Measurements from ENCODE around the gene EXOC6B. TPM values are rescaled to one million over a fixed set of nuclear protein-coding genes. Genes with fewer than 3 reads are reported as not detected.

EXOC6B gene
- total RNA-seq, 8 experiments from 2014 or later: 16.7 to 37.4 (median 25.3) TPM

GRCh38 chr2:72710418-72711152, 115.2 kb downstream of the EXOC6B start:
- in situ Hi-C loops (cut with MboI; ENCODE audit: low pct_unique_long_range_greater_than_20kb in 2 of 9, low sequenced_read_pairs in 9 of 9, unreplicated experiment in 9 of 9): no loop called here
- no peak overlapping the region for H3K4me3 ChIP-seq
- WGBS, 10 experiments: 80 to 100% (median 100%) methylated on average over 1 of the region's 1 CpG; no CpG with 5 or more reads in 4 of the 10 experiments
- ATAC-seq (replicated peaks in 6 of 8): no peak
- H3K4me1 ChIP-seq (replicated peaks in 1 of 2): no peaks in the 10 kb centered on the region
- H3K27ac ChIP-seq: no peak overlapping the region

- peak in 3 of 8 experiments; percentile 20 to 76 (median 46) for ATAC-seq (replicated peaks in 6 of 8)
- WGBS, 10 experiments: 0 to 92% (median 0%) methylated on average over 1 of the region's 1 CpG; no CpG with 5 or more reads in 5 of the 10 experiments
- Histone ChIP-seq H3K4me3 (no peak overlapping the region), H3K4me1 (replicated peaks in 1 of 2) (no peaks in the 10 kb centered on the region), H3K27ac (no peak overlapping the region)
- in situ Hi-C loops (cut with MboI; ENCODE audit: low pct_unique_long_range_greater_than_20kb in 2 of 9, low sequenced_read_pairs in 9 of 9, unreplicated experiment in 9 of 9): no loop called here
Observed at GRCh38 chr2:72708236-72708635, 117.6 kb downstream of the EXOC6B start.

GRCh38 chr2:72698300-72698699, 127.5 kb downstream of the EXOC6B start:
- no peak for ATAC-seq (replicated peaks in 6 of 8)
- in situ Hi-C loops (cut with MboI; ENCODE audit: low pct_unique_long_range_greater_than_20kb in 2 of 9, low sequenced_read_pairs in 9 of 9, unreplicated experiment in 9 of 9): no loop called here
- WGBS, 10 experiments: 51 to 100% (median 89%) methylated on average over 1 to 3 of the region's 3 CpGs; no CpG with 5 or more reads in 1 of the 10 experiments

GRCh38 chr2:72696559-72696958, 129.3 kb downstream of the EXOC6B start:
- in situ Hi-C loops (cut with MboI; ENCODE audit: low pct_unique_long_range_greater_than_20kb in 2 of 9, low sequenced_read_pairs in 9 of 9, unreplicated experiment in 9 of 9): no loop called here
- H3K27ac ChIP-seq: no peak overlapping the region
- WGBS, 10 experiments: 80 to 100% (median 100%) methylated on average over 1 to 2 of the region's 2 CpGs; no CpG with 5 or more reads in 2 of the 10 experiments
- H3K4me3 ChIP-seq: no peak overlapping the region
- H3K4me1 ChIP-seq (replicated peaks in 1 of 2): peaks cover 15 to 17% of the 10 kb centered on the region in 2 donors
- no peak for ATAC-seq (replicated peaks in 6 of 8)

More at GRCh38 chr2:72698300-72698699, 127.5 kb downstream of the EXOC6B start:
- Histone ChIP-seq H3K4me3 (no peak overlapping the region), H3K4me1 (replicated peaks in 1 of 2) (peaks cover 15 to 17% of the 10 kb centered on the region in 2 donors), H3K27ac (no peak overlapping the region)

- ATAC-seq (replicated peaks in 6 of 8): no peak
- Histone ChIP-seq H3K4me1 (replicated peaks in 1 of 2) (peaks cover 15 to 17% of the 10 kb centered on the region in 2 donors), H3K27ac (no peak overlapping the region), H3K4me3 (no peak overlapping the region)
- in situ Hi-C loops (cut with MboI; ENCODE audit: low pct_unique_long_range_greater_than_20kb in 2 of 9, low sequenced_read_pairs in 9 of 9, unreplicated experiment in 9 of 9): no loop called here
- whole genome bisulfite sequencing, 10 experiments: 11 to 86% (median 50%) methylated on average over 1 of the region's 1 CpG; no CpG with 5 or more reads in 3 of the 10 experiments
Observed at GRCh38 chr2:72695676-72696075, 130.2 kb downstream of the EXOC6B start.

GRCh38 chr2:72694715-72695496, 130.9 kb downstream of the EXOC6B start:
- in situ Hi-C loops (cut with MboI; ENCODE audit: low pct_unique_long_range_greater_than_20kb in 2 of 9, low sequenced_read_pairs in 9 of 9, unreplicated experiment in 9 of 9): no loop called here
- H3K27ac ChIP-seq: no peak overlapping the region
- H3K4me3 ChIP-seq: no peak overlapping the region
- WGBS, 10 experiments: 10 to 80% (median 37%) methylated on average over 2 to 9 of the region's 9 CpGs
- ATAC-seq (replicated peaks in 6 of 8): peak in 7 of 8 experiments; percentile 25 to 98 (median 91)
- peaks cover 15 to 17% of the 10 kb centered on the region in 2 donors for H3K4me1 ChIP-seq (replicated peaks in 1 of 2)

GRCh38 chr2:72689579-72690195, 136.1 kb downstream of the EXOC6B start:
- 67 to 100% (median 83%) methylated on average over 1 to 5 of the region's 5 CpGs; no CpG with 5 or more reads in 4 of the 10 experiments for WGBS, 10 experiments
- peak in 1 of 8 experiments; percentile 25 for ATAC-seq (replicated peaks in 6 of 8)
- no peak overlapping the region for H3K27ac ChIP-seq

GRCh38 chr2:72685638-72686213, 140.1 kb downstream of the EXOC6B start:
- peaks cover 0 to 5% of the 10 kb centered on the region in 2 donors for H3K4me1 ChIP-seq (replicated peaks in 1 of 2)
- ATAC-seq (replicated peaks in 6 of 8): peak in 2 of 8 experiments; percentile 43 to 80
- WGBS, 10 experiments: 8 to 100% (median 83%) methylated on average over 1 to 3 of the region's 3 CpGs; no CpG with 5 or more reads in 1 of the 10 experiments
- H3K27ac ChIP-seq: no peak overlapping the region
- in situ Hi-C loops (cut with MboI; ENCODE audit: low pct_unique_long_range_greater_than_20kb in 2 of 9, low sequenced_read_pairs in 9 of 9, unreplicated experiment in 9 of 9): no loop called here
- H3K4me3 ChIP-seq: no peak overlapping the region

More at GRCh38 chr2:72689579-72690195, 136.1 kb downstream of the EXOC6B start:
- in situ Hi-C loops (cut with MboI; ENCODE audit: low pct_unique_long_range_greater_than_20kb in 2 of 9, low sequenced_read_pairs in 9 of 9, unreplicated experiment in 9 of 9): no loop called here
- Histone ChIP-seq H3K4me3 (no peak overlapping the region), H3K4me1 (replicated peaks in 1 of 2) (peaks cover 8% of the 10 kb centered on the region in 2 donors)

- no peak for ATAC-seq (replicated peaks in 6 of 8)
- in situ Hi-C loops (cut with MboI; ENCODE audit: low pct_unique_long_range_greater_than_20kb in 2 of 9, low sequenced_read_pairs in 9 of 9, unreplicated experiment in 9 of 9): no loop called here
- no peak overlapping the region for H3K4me3 ChIP-seq
- H3K4me1 ChIP-seq (replicated peaks in 1 of 2): peaks cover 0 to 5% of the 10 kb centered on the region in 2 donors
- no peak overlapping the region for H3K27ac ChIP-seq
Observed at GRCh38 chr2:72682061-72682460, 143.8 kb downstream of the EXOC6B start.

- in situ Hi-C loops (cut with MboI; ENCODE audit: low pct_unique_long_range_greater_than_20kb in 2 of 9, low sequenced_read_pairs in 9 of 9, unreplicated experiment in 9 of 9): no loop called here
- Histone ChIP-seq H3K27ac (no peak overlapping the region), H3K4me3 (no peak overlapping the region), H3K4me1 (replicated peaks in 1 of 2) (peaks cover 0 to 5% of the 10 kb centered on the region in 2 donors)
- 27 to 100% (median 93%) methylated on average over 2 to 3 of the region's 3 CpGs for WGBS, 10 experiments
- ATAC-seq (replicated peaks in 6 of 8): peak in 1 of 8 experiments; percentile 28
Observed at GRCh38 chr2:72681016-72681995, 144.5 kb downstream of the EXOC6B start.

- H3K4me1 ChIP-seq (replicated peaks in 1 of 2): peaks cover 0 to 7% of the 10 kb centered on the region in 2 donors
- H3K27ac ChIP-seq: no peak overlapping the region
- 0 to 100% (median 80%) methylated on average over 1 to 2 of the region's 2 CpGs; no CpG with 5 or more reads in 2 of the 10 experiments for WGBS, 10 experiments
- peak in 2 of 8 experiments; percentile 23 to 78 for ATAC-seq (replicated peaks in 6 of 8)
- in situ Hi-C loops (cut with MboI; ENCODE audit: low pct_unique_long_range_greater_than_20kb in 2 of 9, low sequenced_read_pairs in 9 of 9, unreplicated experiment in 9 of 9): no loop called here
- no peak overlapping the region for H3K4me3 ChIP-seq
Observed at GRCh38 chr2:72678024-72678423, 147.8 kb downstream of the EXOC6B start.
